Thyroid gland (tissue), 4 donors: ENCODE data around the gene LIX1. TPM values are rescaled to one million over a fixed set of nuclear protein-coding genes. Genes with fewer than 3 reads are reported as not detected.

Experiments used
- DNase-seq, 2 donors: peaks; one replicate each; pipeline ENCODE4 v3.0.0-alpha.2; 2019
- H3K27ac ChIP-seq, 3 donors: fragments of 200-600 bp; sonication (generic); 1 replicate in 2 of 3; 2 replicates in 1 of 3; pipeline ENCODE4 v1.5.1; 2016 to 2019; ENCODE audit warnings: mild to moderate bottlenecking in 1 of 3, moderate library complexity in 1 of 3
- H3K27me3 ChIP-seq: fragments of 200-600 bp; sonication (generic); one replicate; pipeline ENCODE4 v1.5.1; 2019
- H3K36me3 ChIP-seq, 2 donors: fragments of 200-600 bp; sonication (generic); one replicate each; pipeline ENCODE4 v1.5.1; 2016 to 2019
- H3K4me1 ChIP-seq, 2 donors: fragments of 200-600 bp; sonication (generic); one replicate each; pipeline ENCODE4 v1.5.1; 2017 to 2019
- H3K4me3 ChIP-seq, 3 donors: fragments of 200-600 bp; sonication (generic); replicated peaks in 1 of 3; 1 replicate in 2 of 3; 2 replicates in 1 of 3; pipeline ENCODE4 v1.5.1; 2016; ENCODE audit warnings: mild to moderate bottlenecking in 1 of 3
- H3K9me3 ChIP-seq: fragments of 200-600 bp; sonication (generic); one replicate; pipeline ENCODE4 v1.5.1; 2017
- CTCF ChIP-seq, 6 experiments: fragments of 200-600 bp in 3 of 6; fragments of 450-650 bp in 3 of 6; sonication (generic) in 3 of 6; IDR thresholded peaks; one replicate each; pipeline ENCODE4 v1.5.1; 2016 to 2019; ENCODE audit warnings: antibody characterized with exemption in 6 of 6, mild to moderate bottlenecking in 2 of 6, inconsistent platforms in 1 of 6, moderate library complexity in 1 of 6
- POLR2A ChIP-seq, 2 donors: fragments of 450-650 bp; IDR thresholded peaks; one replicate each; pipeline ENCODE4 v1.6.1; 2017; ENCODE audit warnings: antibody characterized with exemption in 2 of 2, mild to moderate bottlenecking in 2 of 2, moderate library complexity in 1 of 2
- WGBS, 2 donors: methylation state at CpG; one replicate each; pipeline ENCODE4 v1.1.5; 2017; 5-methylcytosine and 5-hydroxymethylcytosine counted together
- intact Hi-C: fragments of 100-400 bp; cut with DNase I; formaldehyde crosslinking; loops from one replicate; pipeline ENCODE4 v1.15.1; 2023
- total RNA-seq, 4 donors: library from RNA; depleted of rRNA; stranded (reverse); fragments of >200 nt; gene quantifications; one replicate each; pipeline ENCODE4 v1.2.3, GENCODE V29; 2016

The LIX1 gene
- total RNA-seq, 4 donors from 2014 or later: 0.89 to 5.5 (median 1.7) TPM

- intact Hi-C loops: no loop called here
- no peak for DNase-seq
- Histone ChIP-seq H3K4me1 (peaks cover 0 to 6% of the 10 kb centered on the region in 2 donors), H3K9me3 (no peaks in the 10 kb centered on the region), H3K27me3 (no peaks in the 10 kb centered on the region), H3K36me3 (no peaks in the 10 kb centered on the region), H3K27ac (no peak overlapping the region), H3K4me3 (no peak overlapping the region)
- WGBS, 2 donors: 97 to 100% methylated on average over 2 to 3 of the region's 3 CpGs
- TF ChIP-seq CTCF (IDR thresholded peaks at IDR 0.05): no peak
- TF ChIP-seq POLR2A (IDR thresholded peaks at IDR 0.05): no peak
These were observed 69.0 kb downstream of the LIX1 start for GRCh38 chr5:97073420-97073819.

- 77 to 81% methylated on average over 2 of the region's 2 CpGs for WGBS, 2 donors
- Histone ChIP-seq H3K36me3 (no peaks in the 10 kb centered on the region), H3K4me3 (no peak overlapping the region), H3K4me1 (peaks cover 0 to 6% of the 10 kb centered on the region in 2 donors), H3K9me3 (no peaks in the 10 kb centered on the region), H3K27me3 (no peaks in the 10 kb centered on the region), H3K27ac (no peak overlapping the region)
- intact Hi-C loops: no loop called here
- DNase-seq: no peak
- TF ChIP-seq POLR2A (IDR thresholded peaks at IDR 0.05) (no peak), CTCF (IDR thresholded peaks at IDR 0.05) (no peak)
These were observed 69.7 kb downstream of the LIX1 start for GRCh38 chr5:97072696-97073095.

GRCh38 chr5:97071993-97072392 lies 70.4 kb downstream of the LIX1 start:
- H3K27ac ChIP-seq: no peak overlapping the region
- H3K36me3 ChIP-seq: no peaks in the 10 kb centered on the region
- H3K4me3 ChIP-seq: no peak overlapping the region
- intact Hi-C loops: no loop called here
- peaks cover 0 to 6% of the 10 kb centered on the region in 2 donors for H3K4me1 ChIP-seq
- no peaks in the 10 kb centered on the region for H3K27me3 ChIP-seq
- H3K9me3 ChIP-seq: no peaks in the 10 kb centered on the region
- no peak for DNase-seq
- no peak for TF ChIP-seq CTCF (IDR thresholded peaks at IDR 0.05)
- WGBS, 2 donors: 82 to 86% methylated on average over 4 of the region's 4 CpGs

GRCh38 chr5:97071101-97071500 lies 71.3 kb downstream of the LIX1 start:
- Histone ChIP-seq H3K27me3 (no peaks in the 10 kb centered on the region), H3K4me3 (no peak overlapping the region), H3K9me3 (no peaks in the 10 kb centered on the region), H3K4me1 (peaks cover 0 to 8% of the 10 kb centered on the region in 2 donors), H3K27ac (no peak overlapping the region), H3K36me3 (no peaks in the 10 kb centered on the region)
- DNase-seq: peak in 1 of 2 donors; percentile 10
- intact Hi-C loops: no loop called here
- TF ChIP-seq POLR2A (IDR thresholded peaks at IDR 0.05): no peak
- TF ChIP-seq CTCF (IDR thresholded peaks at IDR 0.05): no peak
- WGBS, 2 donors: 67 to 78% methylated on average over 8 of the region's 8 CpGs

- TF ChIP-seq CTCF (IDR thresholded peaks at IDR 0.05) (no peak), POLR2A (IDR thresholded peaks at IDR 0.05) (no peak)
- no peak overlapping the region for H3K27ac ChIP-seq
- intact Hi-C loops: no loop called here
These were observed 72.2 kb downstream of the LIX1 start for GRCh38 chr5:97070234-97070633.

More at GRCh38 chr5:97070234-97070633, 72.2 kb downstream of the LIX1 start:
- Histone ChIP-seq H3K4me1 (peaks cover 2 to 12% of the 10 kb centered on the region in 2 donors), H3K36me3 (no peaks in the 10 kb centered on the region), H3K4me3 (no peak overlapping the region), H3K27me3 (no peaks in the 10 kb centered on the region), H3K9me3 (no peaks in the 10 kb centered on the region)
- no peak for DNase-seq
